Stomach (tissue), 4 donors: Measurements from ENCODE around the gene GNPDA2.

Experiments
- CTCF ChIP-seq, 7 experiments: fragments of 450-650 bp in 4 of 7; fragments of 200-600 bp in 3 of 7; sonication (generic) in 3 of 7; IDR thresholded peaks; one replicate each; pipeline ENCODE4 v1.5.1; 2016 to 2019; ENCODE audit warnings: antibody characterized with exemption in 7 of 7, control low read depth in 2 of 7, mild to moderate bottlenecking in 1 of 7
- EP300 ChIP-seq: sonication (generic); formaldehyde crosslinking; IDR thresholded peaks from one replicate; pipeline ENCODE4 v1.6.1; 2017; ENCODE audit warnings: antibody characterized with exemption
- POLR2A ChIP-seq, 4 donors: fragments of 450-650 bp; IDR thresholded peaks; one replicate each; pipeline ENCODE4 v1.6.1; 2016; ENCODE audit warnings: antibody characterized with exemption in 4 of 4, control low read depth in 2 of 4, mild to moderate bottlenecking in 1 of 4, moderate library complexity in 1 of 4
- POLR2AphosphoS5 ChIP-seq, 3 donors: sonication (generic); formaldehyde crosslinking; IDR thresholded peaks; one replicate each; pipeline ENCODE4 v1.6.1; 2016; ENCODE audit warnings: antibody characterized with exemption in 3 of 3

DNA sequence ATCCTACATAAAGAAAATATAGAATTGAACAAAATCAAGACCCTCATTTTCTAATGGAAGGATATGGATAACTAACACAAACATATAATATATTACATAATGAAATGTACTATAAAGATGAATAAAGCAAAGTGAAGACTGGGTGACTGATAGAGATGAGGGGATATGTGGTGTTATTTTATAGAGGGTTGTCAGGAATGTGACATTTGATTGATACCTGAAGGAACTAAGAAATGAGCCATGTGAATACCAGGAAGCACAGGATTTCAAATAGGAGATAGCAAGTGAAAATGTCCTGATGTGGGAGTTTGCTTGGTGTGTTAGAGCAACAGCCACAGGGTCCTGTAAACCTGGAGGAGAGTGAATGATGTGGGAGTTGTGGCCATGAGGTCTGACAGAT, 40.1 kb upstream of the GNPDA2 start:
- TF ChIP-seq CTCF (IDR thresholded peaks at IDR 0.05): no peak
- TF ChIP-seq POLR2A (IDR thresholded peaks at IDR 0.05): no peak
- no peak for TF ChIP-seq POLR2AphosphoS5 (IDR thresholded peaks at IDR 0.05)
- no peak for TF ChIP-seq EP300
